SU-DHL-6 (cell line): ENCODE results near the gene MPRIP.

Experiments
- H2AFZ ChIP-seq: fragments of 200-600 bp; sonication (generic); 2 replicates; pipeline ENCODE4 v1.6.1; 2014; ENCODE audit warnings: low read depth, mild to moderate bottlenecking, moderate library complexity, mixed read lengths, antibody characterized with exemption, low read length; ENCODE audit not compliant: severe bottlenecking
- H3F3A ChIP-seq: fragments of 200-600 bp; shearing (Covaris generic); 2 replicates; pipeline ENCODE4 v1.6.0; 2016; ENCODE audit warnings: antibody characterized with exemption, mild to moderate bottlenecking; ENCODE audit not compliant: insufficient read depth
- H3K27ac ChIP-seq: fragments of 200-600 bp; sonication (generic); 2 replicates; pipeline ENCODE4 v1.5.1; 2016; ENCODE audit warnings: low read depth, mild to moderate bottlenecking, low read length, moderate library complexity, mixed read lengths
- H3K27me3 ChIP-seq: fragments of 200-600 bp; sonication (generic), shearing (Covaris generic); 2 replicates; pipeline ENCODE4 v1.6.0; 2014; ENCODE audit warnings: mild to moderate bottlenecking, low read length
- H3K36me3 ChIP-seq: fragments of 200-600 bp; sonication (generic); 2 replicates; pipeline ENCODE4 v1.6.1; 2014; ENCODE audit warnings: mild to moderate bottlenecking, low read length, mixed read lengths
- H3K4me2 ChIP-seq: fragments of 300-600, 200-600 bp; shearing (Covaris generic), sonication (generic); 2 replicates; pipeline ENCODE4 v1.6.0; 2014; ENCODE audit warnings: low read length, low read depth, mild to moderate bottlenecking; ENCODE audit not compliant: poor library complexity, severe bottlenecking
- H3K4me3 ChIP-seq: fragments of 200-600 bp; sonication (generic); 2 replicates; pipeline ENCODE4 v1.5.1; 2014; ENCODE audit warnings: antibody characterized with exemption, low read length, mild to moderate bottlenecking, mixed read lengths; ENCODE audit not compliant: insufficient read depth, poor library complexity, severe bottlenecking
- H3K79me2 ChIP-seq: fragments of 200-600 bp; sonication (generic); 2 replicates; pipeline ENCODE4 v1.6.1; 2014; ENCODE audit warnings: mild to moderate bottlenecking, low read length, moderate library complexity; ENCODE audit not compliant: insufficient read depth
- H3K9ac ChIP-seq: fragments of 200-600 bp; sonication (generic); 2 replicates; pipeline ENCODE4 v1.7.0; 2014; ENCODE audit warnings: mild to moderate bottlenecking, low read length
- H3K9me2 ChIP-seq: fragments of 200-600 bp; sonication (generic); replicated peaks from 2 replicates; pipeline ENCODE4 v1.6.1; 2014; ENCODE audit warnings: low read length; ENCODE audit not compliant: insufficient read depth
- H3K9me3 ChIP-seq: fragments of 200-600 bp; sonication (generic); 2 replicates; pipeline ENCODE4 v1.6.1; 2014; ENCODE audit warnings: low read length, mixed read lengths; ENCODE audit not compliant: insufficient read depth
- H4K20me1 ChIP-seq: fragments of 200-600 bp; sonication (generic); 2 replicates; pipeline ENCODE4 v1.6.1; 2014; ENCODE audit warnings: low read depth, mild to moderate bottlenecking, antibody characterized with exemption, low read length, moderate library complexity, mixed read lengths
- CTCF ChIP-seq: fragments of 200-600 bp; sonication (generic); IDR thresholded peaks from one replicate; pipeline ENCODE4 v1.5.1; 2017; ENCODE audit warnings: antibody characterized with exemption, mild to moderate bottlenecking, low read length, moderate library complexity; ENCODE audit not compliant: insufficient read depth, poor library complexity, severe bottlenecking
- EZH2phosphoT487 ChIP-seq: fragments of 200-600 bp; sonication (generic), shearing (Covaris generic); conservative IDR thresholded peaks from 2 replicates; pipeline ENCODE4 v1.6.1; 2018; ENCODE audit warnings: mild to moderate bottlenecking, antibody characterized with exemption, low read length, moderate library complexity, mixed read lengths

The MPRIP gene

DNA sequence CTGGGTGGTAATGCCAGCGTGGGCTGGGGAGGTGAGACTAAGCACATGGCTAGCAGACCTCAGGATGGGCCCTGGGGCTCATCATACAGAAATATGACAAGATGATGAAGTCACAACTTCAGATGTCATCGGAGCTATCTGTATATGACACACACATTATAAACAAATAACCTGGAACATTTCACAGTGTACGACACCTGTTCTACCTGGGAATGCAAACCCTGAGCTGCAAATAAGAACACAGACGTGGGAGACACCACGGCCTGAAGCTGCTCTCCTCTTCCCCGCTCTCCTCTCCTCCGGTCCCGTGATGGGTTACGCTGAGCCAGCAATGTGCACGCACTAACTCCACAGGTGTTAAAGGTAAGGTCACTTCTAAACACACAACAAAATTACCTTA, 159.0 kb downstream of the MPRIP start:
- no peak overlapping the region for H2AFZ ChIP-seq
- H3K27ac ChIP-seq, result no peak overlapping the region
- H3K9me2 ChIP-seq, result no peaks in the 10 kb centered on the region
- H3K4me2 ChIP-seq, result no peak overlapping the region
- H3K79me2 ChIP-seq, result peaks cover 22% of the 10 kb centered on the region
- H3K4me3 ChIP-seq, result no peak overlapping the region
- no peaks in the 10 kb centered on the region for H3K9me3 ChIP-seq
- 0 out of 2 replicates have a peak, but pooled peaks cover 4% of the 10 kb centered on the region for H3F3A ChIP-seq
- no peak overlapping the region for H3K9ac ChIP-seq
- TF ChIP-seq EZH2phosphoT487, result no peak
- no peaks in the 10 kb centered on the region for H3K36me3 ChIP-seq
- H3K27me3 ChIP-seq, result no peaks in the 10 kb centered on the region
- H4K20me1 ChIP-seq, result no peaks in the 10 kb centered on the region

DNA sequence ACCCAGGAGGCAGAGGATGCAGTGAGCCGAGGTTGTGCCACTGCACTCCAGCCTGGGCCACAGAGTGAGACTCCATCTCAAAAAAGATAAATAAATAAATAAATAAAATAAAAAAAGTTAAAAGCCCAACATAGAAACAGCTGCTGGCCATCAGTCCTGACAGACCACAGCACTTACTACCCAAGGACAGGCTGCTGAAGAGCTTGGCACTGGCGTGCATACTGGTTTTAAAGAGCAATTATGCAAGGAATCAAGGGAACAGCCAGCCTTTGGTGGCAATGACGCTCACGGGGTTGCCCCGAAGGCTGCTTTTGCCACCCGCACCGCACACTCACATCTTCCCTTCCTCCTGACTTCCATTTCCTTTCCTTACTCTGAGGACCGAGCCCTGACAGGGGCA, 159.7 kb downstream of the MPRIP start:
- H4K20me1 ChIP-seq, result no peaks in the 10 kb centered on the region
- H3F3A ChIP-seq, result peaks cover 3% of the 10 kb centered on the region; the same call in 1 of the 2 replicates
- peaks cover 22% of the 10 kb centered on the region for H3K79me2 ChIP-seq
- TF ChIP-seq CTCF (no peak), EZH2phosphoT487 (no peak)
- no peak overlapping the region for H3K9ac ChIP-seq
- no peak overlapping the region for H3K4me2 ChIP-seq
- H3K27me3 ChIP-seq, result no peaks in the 10 kb centered on the region
- no peak overlapping the region for H2AFZ ChIP-seq
- no peak overlapping the region for H3K27ac ChIP-seq
- no peaks in the 10 kb centered on the region for H3K9me2 ChIP-seq
- H3K9me3 ChIP-seq, result no peaks in the 10 kb centered on the region
- no peaks in the 10 kb centered on the region for H3K36me3 ChIP-seq
- no peak overlapping the region for H3K4me3 ChIP-seq

GRCh38 chr17:17203173-17203730, 161.0 kb downstream of the MPRIP start:
- Histone ChIP-seq H3K9ac (no peak overlapping the region), H4K20me1 (no peaks in the 10 kb centered on the region), H3K79me2 (peaks cover 22% of the 10 kb centered on the region), H2AFZ (no peak overlapping the region), H3K27ac (no peak overlapping the region), H3K4me2 (no peak overlapping the region), H3K9me2 (no peaks in the 10 kb centered on the region), H3K27me3 (no peaks in the 10 kb centered on the region), H3K36me3 (no peaks in the 10 kb centered on the region), H3F3A (peaks cover 16% of the 10 kb centered on the region; the same call in 1 of the 2 replicates), H3K9me3 (no peaks in the 10 kb centered on the region), H3K4me3 (no peak overlapping the region)
- no peak for TF ChIP-seq EZH2phosphoT487

GRCh38 chr17:17204041-17204591, 161.9 kb downstream of the MPRIP start:
- Histone ChIP-seq H3K27me3 (no peaks in the 10 kb centered on the region), H4K20me1 (no peaks in the 10 kb centered on the region), H3K9me3 (no peaks in the 10 kb centered on the region), H3F3A (peaks cover 16% of the 10 kb centered on the region; the same call in 1 of the 2 replicates), H3K27ac (no peak overlapping the region), H3K4me2 (peak overlapping the region; percentile 55), H3K9me2 (no peaks in the 10 kb centered on the region), H3K9ac (peak overlapping the region; percentile 68), H2AFZ (no peak overlapping the region), H3K4me3 (no peak overlapping the region), H3K79me2 (peaks cover 22% of the 10 kb centered on the region), H3K36me3 (no peaks in the 10 kb centered on the region)
- no peak for TF ChIP-seq CTCF
- TF ChIP-seq EZH2phosphoT487, result no peak
